Dedifferentiated amniotic fluid mesenchymal stem cell (primary cell): ENCODE data around the gene OR9Q1.
"Not testable (repeated sequence)": the region's sequence is repeated elsewhere in the genome, so short reads cannot be mapped to it uniquely, and the experiment has no call there.

Experiments
- DNase-seq: peaks from one replicate; pipeline ENCODE4 v3.0.0-alpha.2; 2016; ENCODE audit errors: extremely low spot score

OR9Q1 gene, protein sequence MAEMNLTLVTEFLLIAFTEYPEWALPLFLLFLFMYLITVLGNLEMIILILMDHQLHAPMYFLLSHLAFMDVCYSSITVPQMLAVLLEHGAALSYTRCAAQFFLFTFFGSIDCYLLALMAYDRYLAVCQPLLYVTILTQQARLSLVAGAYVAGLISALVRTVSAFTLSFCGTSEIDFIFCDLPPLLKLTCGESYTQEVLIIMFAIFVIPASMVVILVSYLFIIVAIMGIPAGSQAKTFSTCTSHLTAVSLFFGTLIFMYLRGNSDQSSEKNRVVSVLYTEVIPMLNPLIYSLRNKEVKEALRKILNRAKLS

DNA sequence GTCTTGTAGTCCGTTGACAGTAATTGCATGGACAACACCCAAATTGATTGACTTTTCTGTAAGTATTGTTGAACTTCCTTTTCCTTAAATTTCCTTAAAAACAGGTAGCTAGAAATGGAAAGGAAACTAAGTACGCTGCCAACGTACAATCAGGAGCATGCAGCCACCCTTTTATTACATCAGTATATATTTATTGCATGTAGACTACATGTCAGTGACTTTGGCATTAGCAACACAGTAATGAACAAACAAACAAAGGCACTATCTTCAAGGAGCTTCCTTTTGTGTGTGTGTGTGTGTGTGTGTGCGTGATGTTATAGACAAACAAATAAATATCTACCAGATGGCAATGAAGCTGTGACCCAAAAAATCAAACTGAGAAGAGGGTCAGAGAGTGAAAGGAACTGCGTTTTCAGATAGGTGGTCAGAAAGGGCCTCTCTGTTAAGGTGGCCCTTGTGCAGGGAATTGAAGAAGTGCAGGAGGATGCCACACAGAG lies at the start of gene OR9Q1:
TSS of gene OR9Q1 (plus strand) at position 447 of the 497 bp plus-strand sequence. CDS start 155,564 bp downstream, outside the sequence.
- no peak for DNase-seq

DNA sequence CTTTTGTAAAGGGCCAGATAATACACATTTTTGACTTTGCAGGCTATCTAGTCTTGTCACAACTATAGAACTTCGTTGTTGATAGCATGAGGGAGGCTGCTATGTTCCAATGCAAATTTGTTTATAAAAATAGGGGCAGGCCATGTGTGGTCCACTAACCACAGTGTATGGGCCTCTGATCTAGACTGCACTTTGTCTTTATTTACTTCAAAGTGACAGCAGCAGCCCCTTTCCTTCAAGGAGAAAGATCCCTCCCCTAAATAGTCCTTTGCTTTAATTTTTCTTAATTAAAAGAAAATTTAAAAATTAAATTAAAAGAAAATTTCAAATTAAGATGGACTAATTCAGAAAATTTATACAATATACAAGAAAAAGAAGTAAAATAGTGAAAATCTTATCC lies 49.5 kb upstream of the OR9Q1 start:
- DNase-seq = no peak

DNA sequence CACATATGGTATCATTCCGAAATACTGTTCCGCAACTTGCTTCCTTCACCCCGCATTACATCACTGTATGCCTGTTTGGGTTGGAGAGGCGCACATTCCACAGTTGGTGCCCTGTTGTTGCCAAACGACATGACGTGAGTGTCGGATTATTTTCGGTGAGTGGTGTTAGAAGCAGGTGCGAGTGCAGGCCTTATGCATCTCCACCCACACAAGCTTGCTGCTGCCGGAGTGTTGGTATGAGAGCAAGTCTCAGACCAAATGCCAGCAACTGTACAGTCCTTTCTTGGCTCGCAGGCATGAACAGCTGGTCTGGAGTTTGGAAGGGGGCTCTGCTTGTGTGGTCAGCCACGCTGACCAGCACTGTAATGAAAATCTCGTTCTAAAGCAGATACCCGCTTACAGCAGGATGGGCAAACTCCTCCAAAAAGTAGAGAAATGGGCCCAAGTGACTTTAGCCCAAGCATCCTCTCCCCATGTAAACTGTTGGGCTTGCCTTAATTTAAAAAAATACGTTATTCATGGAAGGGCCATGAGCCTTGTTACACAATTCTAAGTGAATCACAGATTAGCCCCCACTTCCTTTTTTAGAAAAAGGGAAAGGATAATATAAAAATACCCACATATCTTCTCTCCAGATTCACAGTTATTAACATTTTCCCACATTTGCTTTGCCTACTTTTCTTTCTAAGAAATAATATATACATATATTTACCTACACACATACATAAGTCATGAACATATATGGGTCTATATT lies 48.7 kb upstream of the OR9Q1 start:
- DNase-seq = no peak

DNA sequence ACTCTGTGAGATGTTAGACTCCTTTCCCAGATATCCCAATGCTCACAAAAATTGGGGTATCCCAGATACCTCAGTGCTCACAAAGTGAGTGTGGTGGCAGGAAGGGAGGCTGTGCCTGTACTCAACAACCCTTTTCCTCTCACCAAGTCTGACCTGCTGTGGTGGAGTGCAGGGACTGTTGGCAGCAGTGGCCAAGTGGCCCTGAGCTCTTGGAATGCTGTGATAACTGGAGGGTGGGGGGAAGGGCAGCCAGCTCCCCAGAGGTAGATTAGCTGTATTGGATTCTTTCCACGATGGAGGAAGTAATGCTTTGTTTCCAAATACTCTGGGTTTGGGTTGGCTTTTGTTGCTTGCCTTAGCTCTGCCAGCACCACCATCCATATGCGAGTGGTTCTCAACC lies 46.0 kb upstream of the OR9Q1 start:
- no peak for DNase-seq

DNA sequence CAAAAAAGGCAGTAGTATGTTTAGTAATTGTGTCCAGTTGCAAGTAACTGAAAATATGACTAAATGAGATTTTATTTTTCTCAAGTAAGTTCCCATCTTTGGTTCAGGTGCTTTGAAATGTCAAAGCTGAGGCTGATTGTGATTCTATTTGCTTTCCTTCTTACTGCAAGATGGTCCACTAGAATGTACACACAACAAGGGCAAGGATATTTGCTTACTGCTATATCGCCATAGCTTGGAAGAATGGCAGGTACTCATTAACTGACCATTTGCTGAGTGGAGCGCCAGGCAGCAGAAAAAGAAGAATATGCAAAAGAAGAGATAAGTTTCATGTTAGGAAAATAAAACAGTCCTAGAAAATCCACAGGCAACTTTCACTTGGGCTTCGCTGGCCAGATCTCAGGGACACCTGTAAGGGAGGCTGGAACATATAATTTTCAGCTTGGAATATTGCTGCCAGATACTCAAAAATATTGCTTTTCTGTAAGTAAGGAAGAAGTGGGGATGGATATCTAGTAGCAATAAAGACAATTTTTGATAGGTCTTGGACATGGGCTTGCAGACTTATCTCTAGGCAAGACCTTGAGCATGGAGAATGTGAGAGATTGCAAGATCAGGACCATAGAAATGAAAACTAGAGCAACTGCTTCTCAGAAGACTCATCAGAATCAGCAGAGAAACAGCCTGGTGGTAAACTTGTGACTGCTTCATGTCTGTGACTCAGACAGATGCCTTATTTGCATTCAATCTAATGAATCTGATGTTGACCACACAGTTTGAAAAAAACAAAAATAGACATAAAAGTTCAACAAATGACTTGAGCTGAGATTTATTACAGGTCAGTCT lies 44.8 kb upstream of the OR9Q1 start:
- DNase-seq = no peak

DNA sequence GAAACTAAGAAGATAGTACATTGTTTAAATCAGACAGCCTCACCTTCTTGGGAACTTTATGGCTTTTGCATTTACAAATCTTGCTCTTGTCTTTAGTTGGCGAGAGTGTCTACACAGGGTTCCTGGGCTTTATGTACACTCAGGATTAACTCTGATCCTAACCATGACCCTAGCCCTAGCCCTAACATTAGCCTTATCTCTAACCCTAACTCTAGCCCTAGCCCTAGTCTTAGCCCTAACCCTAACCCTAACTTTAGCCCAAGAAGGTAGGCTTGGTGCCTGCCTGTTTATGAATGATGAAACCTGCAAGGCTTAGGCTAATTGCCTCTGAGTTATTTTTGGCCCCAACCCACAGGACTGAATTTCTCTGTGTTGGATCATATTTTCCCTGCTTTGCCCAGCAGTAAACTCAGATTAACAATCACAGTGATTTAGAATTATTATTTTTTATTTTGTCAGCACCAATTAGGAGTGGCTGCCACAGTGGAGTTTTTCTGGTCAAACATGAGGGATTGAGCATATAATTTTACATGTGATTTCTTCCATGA lies 44.1 kb upstream of the OR9Q1 start:
- DNase-seq = no peak

DNA sequence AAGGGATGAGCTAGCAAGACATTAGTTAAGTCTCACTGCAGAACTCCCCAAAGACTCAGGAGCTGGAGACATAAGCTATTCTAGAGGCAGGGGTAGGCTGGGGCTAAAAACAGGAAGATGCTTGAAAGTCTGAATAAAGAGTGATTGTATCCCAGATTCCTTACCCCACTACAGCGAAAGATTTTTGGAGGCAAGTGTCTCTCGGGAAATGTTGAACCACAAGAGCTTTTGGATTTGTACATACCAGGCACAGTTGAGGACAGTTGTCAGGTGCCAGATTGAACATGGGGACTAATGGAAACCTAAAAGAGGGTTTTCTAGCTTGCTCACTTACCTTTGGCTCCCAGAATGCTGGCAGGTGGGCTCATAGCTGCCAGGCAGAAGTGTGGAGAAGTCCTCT lies 43.5 kb upstream of the OR9Q1 start:
- no peak for DNase-seq

DNA sequence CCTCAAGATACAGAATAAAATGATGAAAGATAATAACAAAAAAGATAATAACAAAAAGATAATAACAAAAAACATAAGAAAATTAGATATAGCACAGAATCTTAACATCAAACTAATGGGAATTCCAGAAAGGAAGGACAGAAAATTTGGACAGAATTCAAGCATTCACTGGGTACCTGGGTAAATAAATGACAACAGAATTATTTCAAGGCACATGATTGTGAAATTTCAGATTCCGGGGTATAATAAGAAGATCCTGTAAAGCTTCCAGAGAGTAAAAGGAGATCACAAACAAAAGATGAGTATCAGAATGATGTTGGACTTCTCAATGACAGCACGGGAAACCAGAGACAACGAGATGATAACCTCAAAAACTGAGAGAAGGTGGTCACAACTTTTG lies 42.1 kb upstream of the OR9Q1 start:
- DNase-seq = no peak

DNA sequence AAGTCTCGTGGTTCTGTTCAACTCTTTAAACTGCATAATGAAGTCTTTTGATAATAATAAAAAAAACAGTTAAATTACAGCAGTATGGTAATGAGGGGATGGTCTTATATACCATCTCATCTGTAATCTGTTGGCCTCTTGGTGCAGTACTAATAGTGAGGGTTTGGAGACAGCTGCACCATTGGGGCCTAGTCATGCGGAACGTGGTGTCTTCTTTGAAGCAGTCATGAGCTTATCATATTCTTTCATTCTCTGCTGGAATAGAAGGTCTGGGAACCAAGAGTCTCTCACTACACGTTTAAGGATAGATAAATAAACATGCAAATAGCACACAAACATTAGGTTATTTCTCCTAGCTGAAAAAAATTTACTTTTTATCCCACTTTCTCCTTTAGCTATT lies 40.9 kb upstream of the OR9Q1 start:
- DNase-seq = no peak

DNA sequence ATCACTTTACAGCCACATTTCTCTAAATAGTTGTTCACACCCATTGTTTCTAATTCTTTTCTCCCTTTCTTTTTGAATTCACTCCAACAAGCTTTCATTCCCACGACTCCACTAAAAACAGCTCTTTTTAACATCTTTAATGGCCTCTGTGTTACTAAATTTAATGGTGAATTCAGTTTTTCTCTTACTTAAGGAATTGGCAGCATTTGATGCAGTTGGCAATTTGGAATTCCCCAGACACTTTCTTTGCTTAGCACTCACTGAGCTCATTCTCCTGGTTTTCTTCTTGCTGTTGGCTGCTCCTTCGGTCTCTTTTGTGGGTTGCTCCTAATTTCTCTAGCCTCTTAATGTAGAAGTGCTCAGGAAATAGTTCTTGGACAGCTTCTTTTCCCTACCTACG lies 40.5 kb upstream of the OR9Q1 start:
- no peak for DNase-seq

DNA sequence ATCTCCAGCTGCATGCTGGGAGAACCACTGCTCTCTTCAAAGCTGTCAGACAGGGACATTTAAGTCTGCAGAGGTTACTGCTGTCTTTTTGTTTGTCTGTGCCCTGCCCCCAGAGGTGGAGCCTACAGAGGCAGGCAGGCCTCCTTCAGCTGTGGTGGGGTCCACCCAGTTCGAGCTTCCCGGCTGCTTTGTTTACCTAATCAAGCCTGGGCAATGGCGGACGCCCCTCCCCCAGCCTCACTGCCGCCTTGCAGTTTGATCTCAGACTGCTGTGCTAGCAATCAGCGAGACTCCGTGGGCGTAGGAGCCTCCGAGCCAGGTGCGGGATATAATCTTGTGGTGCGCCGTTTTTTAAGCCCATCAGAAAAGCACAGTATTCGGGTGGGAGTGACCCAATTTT lies 24.2 kb upstream of the OR9Q1 start:
- not testable (repeated sequence) for DNase-seq

DNA sequence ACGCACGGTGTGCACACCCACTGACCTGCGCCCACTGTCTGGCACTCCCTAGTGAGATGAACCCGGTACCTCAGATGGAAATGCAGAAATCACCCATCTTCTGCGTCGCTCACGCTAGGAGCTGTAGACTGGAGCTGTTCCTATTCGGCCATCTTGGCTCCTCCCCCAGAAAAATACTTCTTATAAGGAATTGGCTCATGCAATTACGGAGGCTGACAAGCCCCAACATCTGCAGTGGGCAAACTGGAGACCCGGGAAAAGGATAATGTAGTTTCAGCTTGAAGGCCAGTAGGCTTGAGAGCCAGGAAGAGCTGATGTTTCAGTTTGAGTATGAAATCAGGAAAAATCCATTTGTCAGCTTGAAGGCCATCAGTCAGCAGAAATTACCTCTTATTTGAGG lies 23.7 kb upstream of the OR9Q1 start:
- DNase-seq = not testable (repeated sequence)

DNA sequence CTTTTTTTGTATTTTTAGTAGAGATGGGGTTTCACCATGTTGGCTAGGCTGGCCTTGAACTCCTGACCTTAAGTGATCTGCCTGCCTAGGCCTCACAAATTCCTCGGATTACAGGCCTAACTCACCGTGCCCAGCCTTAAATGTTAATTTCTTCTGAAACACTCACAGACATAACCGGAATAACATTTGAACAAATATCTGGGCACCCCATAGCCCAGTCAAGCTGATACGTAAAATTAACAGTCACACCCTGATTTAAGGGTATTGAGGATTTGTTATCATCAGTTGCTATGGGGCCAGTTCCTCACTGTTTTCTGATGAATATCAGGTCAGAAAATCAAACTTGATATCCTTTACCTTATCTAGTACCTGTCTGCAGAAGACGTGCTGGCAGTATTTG lies 23.0 kb upstream of the OR9Q1 start:
- no peak for DNase-seq

DNA sequence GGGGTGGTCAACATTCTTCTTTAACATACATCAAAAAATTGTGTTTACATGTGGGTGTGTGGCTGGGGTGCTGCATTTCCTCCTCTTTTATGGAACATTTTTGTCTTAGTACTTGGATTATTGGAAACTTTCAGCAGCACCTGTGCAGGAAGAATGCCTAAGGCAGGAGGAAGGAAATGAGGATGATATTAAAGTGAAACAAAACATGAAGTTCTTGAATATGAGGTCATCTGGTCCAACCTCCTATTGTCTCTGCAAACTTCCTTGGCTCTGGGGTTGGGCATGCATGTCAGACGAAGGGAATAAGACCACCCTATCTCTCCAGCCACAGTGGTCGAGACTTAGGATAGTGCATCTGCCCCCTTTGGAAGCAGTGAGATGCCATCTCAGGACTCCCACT lies 20.6 kb upstream of the OR9Q1 start:
- DNase-seq = no peak

DNA sequence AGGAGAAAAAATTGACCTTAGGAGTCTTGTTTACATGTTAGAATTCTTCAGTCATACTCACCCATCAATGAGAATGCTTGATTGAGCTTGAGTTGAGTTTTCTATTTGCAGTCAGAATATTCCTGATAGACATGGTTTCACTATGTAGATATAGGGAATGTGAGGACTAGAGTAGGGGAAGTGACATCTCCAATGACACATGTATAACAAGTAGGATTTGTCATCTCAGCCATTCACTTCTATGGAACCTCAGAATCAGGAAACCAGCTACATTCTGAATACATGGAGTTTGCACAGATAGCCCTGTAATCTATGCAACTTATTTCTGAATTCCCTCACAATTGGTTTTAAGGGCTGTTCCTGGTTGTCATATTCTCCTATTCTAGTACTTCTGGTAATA lies 20.1 kb upstream of the OR9Q1 start:
- DNase-seq = no peak

DNA sequence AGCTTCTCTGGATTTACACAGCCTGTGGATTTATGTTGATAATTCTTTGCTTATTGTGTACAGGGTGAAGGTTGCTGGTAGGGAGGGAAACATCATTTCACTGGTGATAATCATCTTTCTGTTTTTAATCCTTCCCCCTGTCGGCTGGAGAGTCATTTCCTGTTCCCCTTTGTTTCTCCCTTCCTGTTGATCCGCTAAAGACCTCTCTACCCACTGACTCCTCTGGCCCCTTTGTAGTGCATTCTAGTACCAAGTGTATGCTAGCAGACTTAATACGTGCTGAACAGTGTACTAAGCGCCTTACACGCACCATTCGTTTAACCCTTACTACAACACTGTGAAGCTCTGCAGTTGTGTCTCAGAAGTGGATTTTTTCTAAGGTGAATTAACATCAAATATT lies 19.0 kb upstream of the OR9Q1 start:
- DNase-seq = no peak

DNA sequence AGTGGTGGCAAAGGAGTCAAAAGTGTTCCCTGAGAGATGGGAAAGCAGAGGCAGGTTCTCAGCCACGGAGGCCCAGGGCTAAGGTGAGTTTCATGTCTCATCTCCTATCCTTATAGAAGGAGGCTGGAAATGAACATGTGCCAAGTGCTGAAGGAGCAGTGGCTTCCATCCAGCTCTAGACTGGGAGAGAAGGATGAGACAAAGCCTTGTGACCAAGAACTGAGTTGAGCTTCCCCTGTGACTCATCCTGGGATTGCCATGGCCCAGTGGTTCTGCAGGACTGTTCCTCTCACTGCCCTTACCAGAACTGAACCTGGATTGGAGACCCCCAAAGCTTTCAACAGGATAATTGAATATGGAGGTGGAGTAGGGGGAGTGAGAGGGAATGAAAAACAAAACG lies 16.7 kb upstream of the OR9Q1 start:
- DNase-seq = no peak

DNA sequence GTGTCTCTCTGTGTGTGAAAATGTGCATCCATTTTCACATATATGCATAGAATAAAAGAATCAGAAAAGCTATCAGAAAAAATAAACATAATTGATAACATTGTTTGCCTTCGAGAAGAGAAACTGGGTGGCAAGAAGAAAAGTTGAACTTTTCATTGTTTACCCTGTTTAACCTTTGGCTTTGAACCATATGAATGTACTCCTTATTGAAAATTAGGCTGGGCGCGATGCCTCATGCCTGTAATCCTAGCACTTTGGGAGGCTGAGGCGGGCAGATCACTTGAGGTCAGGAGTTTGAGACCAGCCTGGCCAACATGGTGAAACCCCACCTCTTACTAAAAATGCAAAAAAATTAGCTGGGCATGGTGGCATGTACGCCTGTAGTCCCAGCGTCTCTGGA lies 11.9 kb upstream of the OR9Q1 start:
- DNase-seq = no peak

DNA sequence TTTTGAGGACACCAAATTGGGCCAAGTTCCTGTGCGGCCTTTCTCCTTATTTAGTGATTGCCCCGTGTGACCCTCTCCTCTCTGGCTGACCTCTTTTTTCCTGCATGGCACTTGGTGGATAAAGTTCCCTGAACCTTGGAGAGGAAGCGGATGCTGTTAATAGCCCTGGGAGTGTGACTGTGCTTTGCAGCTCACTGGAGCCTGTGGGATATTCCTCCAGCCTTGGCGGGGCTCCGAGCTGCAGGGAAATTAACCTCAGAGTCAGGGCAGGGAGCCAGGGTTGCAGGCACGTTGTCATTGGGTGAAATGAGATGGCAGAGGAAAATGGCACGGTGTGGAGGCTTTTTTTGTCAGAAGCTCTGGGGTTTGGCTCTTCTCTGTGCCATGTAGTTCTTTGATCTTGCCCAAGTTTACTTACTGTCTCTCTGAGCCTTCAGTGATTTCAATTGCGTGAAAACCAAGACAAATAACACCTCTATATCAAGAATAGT lies 965 bp downstream of the OR9Q1 start:
- DNase-seq = no peak

DNA sequence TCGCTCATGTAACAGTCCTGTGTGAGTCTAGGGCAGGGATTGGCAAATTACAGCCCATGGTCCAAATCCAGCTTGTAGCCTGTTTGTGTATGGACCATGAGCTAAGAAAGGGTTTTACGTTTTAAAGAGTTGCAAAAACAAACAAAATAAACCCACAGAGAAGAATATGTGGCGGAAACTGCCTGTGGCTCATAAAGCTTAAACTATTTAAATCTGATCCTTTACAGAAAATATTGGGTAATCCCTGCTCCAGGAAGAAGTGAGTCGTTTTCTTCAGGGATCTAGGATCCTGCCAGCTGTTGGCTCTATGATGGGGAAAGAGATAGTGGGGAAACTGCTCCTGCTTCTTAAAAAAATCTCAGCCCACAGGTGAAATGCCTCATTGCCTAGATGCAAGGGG lies 3.7 kb downstream of the OR9Q1 start:
- no peak for DNase-seq

DNA sequence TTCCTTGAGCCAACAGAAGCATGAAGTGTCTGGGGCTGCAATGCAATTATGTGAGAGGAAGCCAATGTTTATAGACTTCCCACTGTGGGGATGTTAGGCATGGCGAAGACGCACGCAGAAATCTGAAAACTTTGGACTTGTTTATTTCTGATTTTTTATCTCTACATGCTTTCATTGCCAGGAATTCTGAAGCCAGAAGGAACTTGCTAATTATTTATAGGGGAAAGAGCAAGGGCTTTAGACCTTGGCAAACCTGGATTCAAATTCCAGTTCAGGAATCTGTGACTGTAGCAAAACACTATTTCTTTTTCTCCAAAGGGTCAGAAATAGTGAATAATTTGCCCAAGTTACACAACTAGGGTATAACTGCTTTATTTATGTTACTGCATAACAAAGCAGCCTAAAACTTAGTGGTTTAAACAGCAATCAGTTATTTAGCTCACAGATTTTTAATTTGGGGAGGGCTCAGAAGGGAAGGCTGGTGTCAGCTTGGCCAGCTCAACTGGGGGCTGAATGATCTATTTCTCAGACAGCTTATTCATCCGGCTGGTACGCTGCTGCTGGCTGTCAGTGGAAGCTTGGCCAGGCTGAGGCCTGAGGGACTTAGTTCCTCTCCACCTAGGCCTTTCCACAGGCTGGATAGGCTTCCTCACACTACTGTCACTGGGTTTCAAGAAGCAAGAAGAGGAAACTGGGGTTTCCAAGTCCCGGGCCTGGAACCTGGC lies 5.2 kb downstream of the OR9Q1 start:
- DNase-seq = no peak
